Nephron progenitor cell (in vitro differentiated cells): ENCODE data around the gene MAP7D1.
"Not testable (repeated sequence)": the region's sequence is repeated elsewhere in the genome, so short reads cannot be mapped to it uniquely, and the experiment has no call there.

Source experiments
- DNase-seq: peaks from one replicate; pipeline ENCODE4 v3.0.0; 2021
- H3K27ac Mint-ChIP-seq: 2 replicates; pipeline ENCODE4 v1.8.0; 2021; ENCODE audit warnings: mild to moderate bottlenecking, moderate library complexity, mixed read lengths
- H3K27me3 Mint-ChIP-seq: 2 replicates; pipeline ENCODE4 v1.8.0; 2021; ENCODE audit warnings: mild to moderate bottlenecking, low read depth, mixed read lengths; ENCODE audit not compliant: poor library complexity
- H3K36me3 Mint-ChIP-seq: 2 replicates; pipeline ENCODE4 v1.8.0; 2021; ENCODE audit warnings: low read depth, mixed read lengths
- H3K4me1 Mint-ChIP-seq: 2 replicates; pipeline ENCODE4 v1.8.0; 2021; ENCODE audit warnings: mixed read lengths
- H3K4me3 Mint-ChIP-seq: 2 replicates; pipeline ENCODE4 v1.8.0; 2021; ENCODE audit warnings: mild to moderate bottlenecking, moderate library complexity, mixed read lengths
- H3K9me3 Mint-ChIP-seq: 2 replicates; pipeline ENCODE4 v1.8.0; 2021; ENCODE audit warnings: mild to moderate bottlenecking, moderate library complexity, mixed read lengths
- CTCF ChIP-seq: fragments of 200-600 bp; sonication (generic); IDR thresholded peaks from 2 replicates; pipeline ENCODE4 v1.5.0; 2021; ENCODE audit warnings: antibody characterized with exemption

Gene MAP7D1

DNA sequence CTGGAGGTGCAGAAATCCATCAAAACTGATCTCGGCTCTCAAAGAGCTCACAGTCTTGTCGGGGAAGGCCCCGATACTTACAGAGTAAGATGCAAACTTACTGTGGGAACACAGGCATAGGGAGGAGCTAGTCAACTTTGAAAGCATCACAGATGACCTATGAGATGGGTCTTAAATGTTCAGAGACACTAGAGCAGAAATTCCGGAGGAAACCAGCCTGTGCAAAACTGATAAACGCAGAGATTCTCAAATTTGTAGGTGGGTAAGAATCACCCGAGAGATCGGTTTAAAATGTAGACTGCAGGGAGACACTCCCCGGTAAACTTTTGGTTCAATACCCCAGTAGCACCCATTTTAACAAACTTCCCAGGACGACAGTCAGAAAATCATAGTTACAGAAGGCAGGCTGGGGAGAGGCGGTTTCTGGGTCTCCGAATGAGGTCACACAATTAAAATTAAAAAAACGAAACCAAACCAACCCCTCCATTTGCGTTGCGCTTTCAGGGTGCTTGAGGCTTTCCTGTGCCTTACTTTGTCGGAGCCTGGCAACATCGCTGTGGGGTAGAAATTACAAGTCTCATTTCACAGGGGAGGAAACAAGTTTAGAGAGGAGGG lies 67.5 kb downstream of the MAP7D1 start:
- Mint-ChIP-seq H3K27ac (peak overlapping the region; percentile 99), H3K9me3 (no peaks in the 10 kb centered on the region), H3K27me3 (no peaks in the 10 kb centered on the region), H3K4me3 (peak overlapping the region; percentile 92), H3K36me3 (peaks cover 28% of the 10 kb centered on the region), H3K4me1 (peaks cover 30% of the 10 kb centered on the region)
- no peak for TF ChIP-seq CTCF
- no peak for DNase-seq

GRCh38 chr1:36223996-36224536 lies 68.1 kb downstream of the MAP7D1 start, which contains the start of gene THRAP3:
THRAP3 (plus strand) TSS chr1:36224443; CDS start chr1:36282564, 58,121 bp downstream.
- DNase-seq = peak; percentile 99
- H3K36me3 Mint-ChIP-seq = peaks cover 31% of the 10 kb centered on the region
- H3K27me3 Mint-ChIP-seq = no peaks in the 10 kb centered on the region
- peak within 1 kb of the TSS; percentile 99 for H3K27ac Mint-ChIP-seq
- TF ChIP-seq CTCF = no peak
- peaks cover 30% of the 10 kb centered on the region for H3K4me1 Mint-ChIP-seq
- no peaks in the 10 kb centered on the region for H3K9me3 Mint-ChIP-seq
- H3K4me3 Mint-ChIP-seq = peak within 1 kb of the TSS; percentile 92

DNA sequence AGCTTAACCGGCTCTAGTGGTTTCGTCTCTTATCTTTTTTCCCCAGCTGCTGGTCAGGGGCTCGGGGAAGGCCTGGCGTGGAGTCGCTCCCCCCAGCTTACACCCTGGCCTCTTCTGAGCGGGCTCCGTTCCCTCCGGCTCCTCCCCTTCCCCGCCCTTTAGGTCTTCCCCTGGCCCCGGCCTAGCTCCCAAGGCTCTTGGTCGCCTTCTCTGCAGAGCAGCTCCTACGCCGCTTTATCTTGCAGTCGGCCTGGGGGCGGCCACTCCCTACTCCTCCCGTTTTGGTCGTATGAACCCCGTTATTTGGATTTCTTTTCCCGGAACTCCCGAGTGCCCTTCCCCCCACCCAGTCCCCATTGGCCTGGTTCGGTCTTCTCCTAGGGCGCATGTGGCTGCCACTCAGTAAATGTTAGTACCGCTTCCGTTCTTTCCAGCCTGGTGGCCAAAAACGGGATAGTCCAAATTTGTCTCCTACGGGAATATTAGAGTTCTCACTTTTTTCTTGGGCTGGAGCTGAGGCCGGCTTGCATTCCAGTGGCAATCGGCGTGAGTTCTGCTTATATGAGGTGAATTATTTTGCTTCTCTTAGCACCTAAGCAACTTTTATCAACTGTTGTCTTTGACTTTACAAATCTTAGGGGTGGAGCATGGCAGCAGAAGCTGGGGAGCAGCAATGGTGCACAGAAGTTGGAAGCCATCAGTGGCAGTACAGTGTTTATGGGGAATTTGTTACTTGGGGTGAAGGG lies 68.8 kb downstream of the MAP7D1 start:
- peak; percentile 49 for TF ChIP-seq CTCF
- no peaks in the 10 kb centered on the region for H3K27me3 Mint-ChIP-seq
- no peaks in the 10 kb centered on the region for H3K9me3 Mint-ChIP-seq
- H3K4me1 Mint-ChIP-seq = peaks cover 30% of the 10 kb centered on the region
- peaks cover 31% of the 10 kb centered on the region for H3K36me3 Mint-ChIP-seq
- DNase-seq = peak; percentile 76
- peak overlapping the region; percentile 92 for H3K4me3 Mint-ChIP-seq
- peak overlapping the region; percentile 99 for H3K27ac Mint-ChIP-seq

- peak overlapping the region; percentile 92 for H3K4me3 Mint-ChIP-seq
- no peak for TF ChIP-seq CTCF
- H3K9me3 Mint-ChIP-seq = no peaks in the 10 kb centered on the region
- peaks cover 31% of the 10 kb centered on the region for H3K36me3 Mint-ChIP-seq
- peak overlapping the region; percentile 99 for H3K27ac Mint-ChIP-seq
- no peaks in the 10 kb centered on the region for H3K27me3 Mint-ChIP-seq
- H3K4me1 Mint-ChIP-seq = peaks cover 30% of the 10 kb centered on the region
- DNase-seq = no peak
Measured at GRCh38 chr1:36225283-36225899, 69.4 kb downstream of the MAP7D1 start.

GRCh38 chr1:36230279-36230678 lies 74.3 kb downstream of the MAP7D1 start:
- H3K27ac Mint-ChIP-seq, H3K4me3 Mint-ChIP-seq, H3K9me3 Mint-ChIP-seq, DNase-seq, H3K27me3 Mint-ChIP-seq: not testable (repeated sequence)
- peaks cover 31% of the 10 kb centered on the region for H3K4me1 Mint-ChIP-seq
- peaks cover 58% of the 10 kb centered on the region for H3K36me3 Mint-ChIP-seq
